ENCODE measurements around the gene EYA4.

The EYA4 gene

DNA sequence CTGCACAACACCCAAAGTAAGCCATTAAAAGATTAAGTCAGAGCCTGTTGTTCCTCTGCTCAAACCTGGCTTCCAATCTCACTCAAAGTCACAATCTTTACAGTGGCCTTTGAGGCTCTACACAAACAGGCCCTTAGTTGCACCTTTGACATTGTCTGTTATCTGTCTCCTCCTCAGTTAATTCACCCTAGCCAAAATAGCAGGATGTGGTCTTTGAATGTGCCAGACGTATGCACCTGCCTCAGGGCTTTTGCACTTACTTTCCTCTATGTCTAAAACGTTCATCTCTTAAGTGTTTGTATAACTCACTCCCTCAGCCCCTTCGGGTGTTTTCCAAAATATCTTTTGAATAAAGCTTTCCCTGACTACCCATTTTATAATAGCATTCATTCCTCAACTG lies 107.7 kb downstream of the EYA4 start:
- H3K9me3 ChIP-seq (ENCODE audit: control insufficient read depth, insufficient read depth, low read depth, low read length), result no peaks in the 10 kb centered on the region
- ChIA-PET POLR2A (no interaction called here), CTCF (interaction anchor here (0.6 kb wide), 1 partner anchor 387 kb away, joined by 5 read pairs; no protein-coding TSS in a partner anchor)
- TF ChIP-seq GLIS1 (tag by site-specific recombination; IDR thresholded peaks at IDR 0.05), result no peak
- TF ChIP-seq ZNF626 (tag by site-specific recombination; IDR thresholded peaks at IDR 0.05), result no peak
- TF ChIP-seq KLF1 (tag by site-specific recombination; IDR thresholded peaks at IDR 0.05), result no peak
- no peak for TF ChIP-seq ZBTB6 (tag by site-specific recombination; IDR thresholded peaks at IDR 0.05)
- no peak for TF ChIP-seq ZNF416 (tag by site-specific recombination; IDR thresholded peaks at IDR 0.05)
- no peak for TF ChIP-seq ZNF239 (tag by site-specific recombination; IDR thresholded peaks at IDR 0.05)
- TF ChIP-seq ZNF623 (tag by site-specific recombination; IDR thresholded peaks at IDR 0.05), result peak; percentile 76
- peak; percentile 65; the same call in 1 of the 2 replicates for TF ChIP-seq MZF1 (tag by site-specific recombination; IDR thresholded peaks at IDR 0.05; ENCODE audit: borderline replicate concordance)
- TF ChIP-seq ZNF114 (tag by site-specific recombination; IDR thresholded peaks at IDR 0.05), result no peak
- TF ChIP-seq GLI4 (tag by site-specific recombination; IDR thresholded peaks at IDR 0.05), result no peak
- no peak for TF ChIP-seq ZBTB1 (tag by site-specific recombination; IDR thresholded peaks at IDR 0.05)
- H3K4me3 ChIP-seq (ENCODE audit: low read depth, low read length), result no peak overlapping the region
- H3K4me1 ChIP-seq (ENCODE audit: control insufficient read depth, insufficient read depth, low read length), result peaks cover 47% of the 10 kb centered on the region
- H3K36me3 ChIP-seq (ENCODE audit: control insufficient read depth in 2 of 2, insufficient read depth in 1 of 2, low read length in 2 of 2), result no peaks in the 10 kb centered on the region
- H3K27ac ChIP-seq (ENCODE audit: extremely low read depth, low read depth, low read length), result no peak overlapping the region

DNA sequence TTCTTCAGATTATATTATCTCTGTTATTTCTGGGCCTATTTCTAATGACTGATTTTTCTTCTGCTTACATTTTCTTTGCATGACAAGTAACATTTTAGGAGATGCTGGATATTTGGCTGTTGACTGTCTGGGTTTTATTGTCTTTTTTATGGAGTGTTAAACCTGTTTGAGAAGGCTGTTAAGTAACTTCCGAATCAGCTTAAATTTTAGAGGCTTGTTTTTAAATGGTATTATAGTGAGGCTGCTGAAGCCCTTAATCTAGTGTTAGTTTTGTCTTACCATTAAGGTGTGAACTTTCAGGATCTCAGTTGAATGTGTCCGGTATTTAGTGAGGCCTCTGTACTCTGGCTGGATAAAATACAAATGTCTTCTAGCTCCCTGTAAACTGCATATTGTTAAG lies 109.8 kb downstream of the EYA4 start:
- CTCF ChIA-PET, result interaction anchor here (0.5 to 2.8 kb wide), 3 partner anchors 24 to 388 kb away, joined by 3 to 13 read pairs (median 3); no protein-coding TSS in a partner anchor
- TF ChIP-seq, protein P1, sequence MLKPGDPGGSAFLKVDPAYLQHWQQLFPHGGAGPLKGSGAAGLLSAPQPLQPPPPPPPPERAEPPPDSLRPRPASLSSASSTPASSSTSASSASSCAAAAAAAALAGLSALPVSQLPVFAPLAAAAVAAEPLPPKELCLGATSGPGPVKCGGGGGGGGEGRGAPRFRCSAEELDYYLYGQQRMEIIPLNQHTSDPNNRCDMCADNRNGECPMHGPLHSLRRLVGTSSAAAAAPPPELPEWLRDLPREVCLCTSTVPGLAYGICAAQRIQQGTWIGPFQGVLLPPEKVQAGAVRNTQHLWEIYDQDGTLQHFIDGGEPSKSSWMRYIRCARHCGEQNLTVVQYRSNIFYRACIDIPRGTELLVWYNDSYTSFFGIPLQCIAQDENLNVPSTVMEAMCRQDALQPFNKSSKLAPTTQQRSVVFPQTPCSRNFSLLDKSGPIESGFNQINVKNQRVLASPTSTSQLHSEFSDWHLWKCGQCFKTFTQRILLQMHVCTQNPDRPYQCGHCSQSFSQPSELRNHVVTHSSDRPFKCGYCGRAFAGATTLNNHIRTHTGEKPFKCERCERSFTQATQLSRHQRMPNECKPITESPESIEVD (tag by site-specific recombination; IDR thresholded peaks at IDR 0.05), result peak; percentile 49
- TF ChIP-seq OSR2 (tag by site-specific recombination; IDR thresholded peaks at IDR 0.05), result peak; percentile 62; the same call in 1 of the 2 replicates
- TF ChIP-seq ZNF513 (tag by site-specific recombination; IDR thresholded peaks at IDR 0.05), result no peak
- peak; percentile 34; the same call in 1 of the 2 replicates for TF ChIP-seq ZSCAN30 (tag by site-specific recombination; IDR thresholded peaks at IDR 0.05)
- TF ChIP-seq, protein P2, sequence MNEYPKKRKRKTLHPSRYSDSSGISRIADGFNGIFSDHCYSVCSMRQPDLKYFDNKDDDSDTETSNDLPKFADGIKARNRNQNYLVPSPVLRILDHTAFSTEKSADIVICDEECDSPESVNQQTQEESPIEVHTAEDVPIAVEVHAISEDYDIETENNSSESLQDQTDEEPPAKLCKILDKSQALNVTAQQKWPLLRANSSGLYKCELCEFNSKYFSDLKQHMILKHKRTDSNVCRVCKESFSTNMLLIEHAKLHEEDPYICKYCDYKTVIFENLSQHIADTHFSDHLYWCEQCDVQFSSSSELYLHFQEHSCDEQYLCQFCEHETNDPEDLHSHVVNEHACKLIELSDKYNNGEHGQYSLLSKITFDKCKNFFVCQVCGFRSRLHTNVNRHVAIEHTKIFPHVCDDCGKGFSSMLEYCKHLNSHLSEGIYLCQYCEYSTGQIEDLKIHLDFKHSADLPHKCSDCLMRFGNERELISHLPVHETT (tag by site-specific recombination; IDR thresholded peaks at IDR 0.05), result no peak
- TF ChIP-seq, protein P3, sequence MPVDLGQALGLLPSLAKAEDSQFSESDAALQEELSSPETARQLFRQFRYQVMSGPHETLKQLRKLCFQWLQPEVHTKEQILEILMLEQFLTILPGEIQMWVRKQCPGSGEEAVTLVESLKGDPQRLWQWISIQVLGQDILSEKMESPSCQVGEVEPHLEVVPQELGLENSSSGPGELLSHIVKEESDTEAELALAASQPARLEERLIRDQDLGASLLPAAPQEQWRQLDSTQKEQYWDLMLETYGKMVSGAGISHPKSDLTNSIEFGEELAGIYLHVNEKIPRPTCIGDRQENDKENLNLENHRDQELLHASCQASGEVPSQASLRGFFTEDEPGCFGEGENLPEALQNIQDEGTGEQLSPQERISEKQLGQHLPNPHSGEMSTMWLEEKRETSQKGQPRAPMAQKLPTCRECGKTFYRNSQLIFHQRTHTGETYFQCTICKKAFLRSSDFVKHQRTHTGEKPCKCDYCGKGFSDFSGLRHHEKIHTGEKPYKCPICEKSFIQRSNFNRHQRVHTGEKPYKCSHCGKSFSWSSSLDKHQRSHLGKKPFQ (tag by site-specific recombination; IDR thresholded peaks at IDR 0.05), result peak; percentile 77
- TF ChIP-seq ZNF239 (tag by site-specific recombination; IDR thresholded peaks at IDR 0.05), result no peak
- no peak for TF ChIP-seq ZNF169 (tag by site-specific recombination; IDR thresholded peaks at IDR 0.05)
- no peak for TF ChIP-seq ZNF596 (tag by site-specific recombination; IDR thresholded peaks at IDR 0.05)
- TF ChIP-seq ZNF48 (tag by site-specific recombination; IDR thresholded peaks at IDR 0.05), result no peak
- TF ChIP-seq ZNF292 (tag by site-specific recombination; IDR thresholded peaks at IDR 0.05; ENCODE audit: borderline replicate concordance, low read depth), result no peak
- TF ChIP-seq KLF10 (tag by site-specific recombination; IDR thresholded peaks at IDR 0.05), result no peak
- peak; percentile 55; the same call in 1 of the 2 replicates for TF ChIP-seq FEZF1 (tag by site-specific recombination; IDR thresholded peaks at IDR 0.05)
- TF ChIP-seq ZNF423 (tag by site-specific recombination; IDR thresholded peaks at IDR 0.05), result no peak
- TF ChIP-seq BCL11A (tag by site-specific recombination; IDR thresholded peaks at IDR 0.05; ENCODE audit: low read depth), result peak; percentile 49; the same call in 1 of the 2 replicates
- 0 out of 2 replicates have a peak, but pooled peaks have one; percentile 13 for TF ChIP-seq TRIM28 (IDR thresholded peaks at IDR 0.05; ENCODE audit: borderline replicate concordance, low read length)
- TF ChIP-seq ZNF221 (tag by site-specific recombination; IDR thresholded peaks at IDR 0.05; ENCODE audit: borderline replicate concordance), result no peak
- TF ChIP-seq ZBTB26 (tag by site-specific recombination; optimal IDR thresholded peaks at IDR 0.05), result no peak

More for the DNA sequence above, 109.8 kb downstream of the EYA4 start:
- H3K27ac ChIP-seq (ENCODE audit: extremely low read depth, low read depth, low read length), result no peak overlapping the region
- POLR2A ChIA-PET, result no interaction called here
- H3K4me3 ChIP-seq (ENCODE audit: low read depth, low read length), result no peak overlapping the region
- H3K36me3 ChIP-seq (ENCODE audit: control insufficient read depth in 2 of 2, insufficient read depth in 1 of 2, low read length in 2 of 2), result no peaks in the 10 kb centered on the region
- peaks cover 34% of the 10 kb centered on the region for H3K4me1 ChIP-seq (ENCODE audit: control insufficient read depth, insufficient read depth, low read length)
- H3K9me3 ChIP-seq (ENCODE audit: control insufficient read depth, insufficient read depth, low read depth, low read length), result no peaks in the 10 kb centered on the region
